Thymus (tissue), 11 donors: ENCODE results near the gene VPS9D1. TPM values are rescaled to one million over a fixed set of nuclear protein-coding genes. Genes with fewer than 3 reads are reported as not detected.
"Not testable (repeated sequence)": the region's sequence is repeated elsewhere in the genome, so short reads cannot be mapped to it uniquely, and the experiment has no call there.

Experiments used
- DNase-seq, 9 donors: peaks; one replicate each; pipeline ENCODE4 v3.0.0-alpha.2; 2013; ENCODE audit warnings: low spot score in 9 of 9, low read depth in 6 of 9, missing footprints in 1 of 9
- H3K27ac ChIP-seq, 2 donors: one replicate each; pipeline ENCODE4 v1.5.1; 2013; ENCODE audit warnings: control low read depth in 1 of 2, low read depth in 1 of 2, low read length in 1 of 2, mild to moderate bottlenecking in 1 of 2, moderate library complexity in 1 of 2
- H3K27me3 ChIP-seq, 2 donors: one replicate each; pipeline ENCODE4 v1.5.1; 2013; ENCODE audit warnings: low read length in 1 of 2; ENCODE audit not compliant: control insufficient read depth in 2 of 2, insufficient read depth in 1 of 2
- H3K36me3 ChIP-seq, 2 donors: one replicate each; pipeline ENCODE4 v1.5.1; 2013; ENCODE audit warnings: low read length in 1 of 2, mild to moderate bottlenecking in 1 of 2, moderate library complexity in 1 of 2; ENCODE audit not compliant: control insufficient read depth in 2 of 2, insufficient read depth in 2 of 2
- H3K4me1 ChIP-seq, 2 donors: one replicate each; pipeline ENCODE4 v1.5.1; 2013; ENCODE audit warnings: low read length in 2 of 2; ENCODE audit not compliant: control insufficient read depth in 2 of 2, insufficient read depth in 2 of 2
- H3K4me3 ChIP-seq, 2 donors: one replicate each; pipeline ENCODE4 v1.5.1; 2013; ENCODE audit warnings: low read length in 2 of 2, control low read depth in 1 of 2, mild to moderate bottlenecking in 1 of 2
- H3K9me3 ChIP-seq, 2 donors: one replicate each; pipeline ENCODE4 v1.5.1; 2013; ENCODE audit warnings: low read length in 1 of 2, mild to moderate bottlenecking in 1 of 2; ENCODE audit not compliant: control insufficient read depth in 2 of 2, insufficient read depth in 1 of 2
- WGBS: extraction: QIAGEN DNeasy Blood & Tissue Kit; methylation state at CpG from one replicate; pipeline ENCODE4 v1.1.7; 2013; 5-methylcytosine and 5-hydroxymethylcytosine counted together
- polyA plus RNA-seq: library from polyadenylated mRNA; stranded (reverse); fragments of 200-250 nt; gene quantifications from one replicate; pipeline ENCODE4 v1.2.3, GENCODE V29; 2013
- total RNA-seq: library from RNA; stranded (reverse); fragments of 120-200 nt; gene quantifications from one replicate; pipeline ENCODE4 v1.2.4, GENCODE V29; 2013
- donor health status: healthy.

Gene VPS9D1
- total and polyA plus RNA-seq, 2 donors, result 2.1 to 25.1 TPM

GRCh38 chr16:89707695-89708094, 13.0 kb downstream of the VPS9D1 start:
- WGBS, result 97% methylated on average over 9 of the region's 9 CpGs
- no peaks in the 10 kb centered on the region for H3K36me3 ChIP-seq
- H3K4me3 ChIP-seq, result no peak overlapping the region
- H3K27ac ChIP-seq, result no peak overlapping the region
- peaks cover 0 to 13% of the 10 kb centered on the region in 2 donors for H3K27me3 ChIP-seq
- no peak for DNase-seq
- no peaks in the 10 kb centered on the region for H3K9me3 ChIP-seq
- peaks cover 11 to 17% of the 10 kb centered on the region in 2 donors for H3K4me1 ChIP-seq

DNA sequence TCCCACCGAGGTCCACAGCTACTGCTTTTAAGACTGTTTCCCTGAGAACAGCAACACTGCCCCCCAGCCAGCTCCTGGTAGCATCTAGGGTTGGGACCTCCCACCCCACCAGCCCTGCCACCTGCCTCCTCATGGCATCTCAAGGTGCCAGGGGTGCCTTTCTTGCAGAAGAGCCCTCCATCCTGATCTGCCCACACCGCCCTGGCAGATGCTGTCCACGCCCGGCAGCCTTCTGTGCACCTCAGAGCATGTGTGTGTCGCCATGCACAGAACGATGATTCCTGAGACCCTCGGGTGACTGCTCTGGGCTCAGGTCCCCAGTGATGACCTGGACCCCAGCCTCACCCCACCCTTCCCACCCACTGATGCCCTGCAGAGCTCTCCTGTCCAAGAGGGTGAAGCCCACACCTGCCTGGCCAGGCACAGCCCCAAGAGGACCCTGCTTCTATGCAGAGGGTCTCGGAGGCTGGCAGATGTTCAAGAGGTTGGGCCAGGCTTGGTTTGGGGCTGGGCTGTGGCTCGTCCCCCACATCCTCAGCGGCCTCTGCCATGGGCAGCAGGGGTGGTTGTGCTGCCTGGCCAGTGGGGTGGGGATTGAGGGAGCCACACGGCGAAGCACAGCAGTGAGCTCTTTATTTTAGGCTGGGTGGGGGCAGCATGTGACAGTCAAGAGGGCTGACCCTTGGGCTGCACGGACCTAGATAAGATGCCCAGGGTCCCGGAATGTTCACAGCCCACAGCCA, 14.0 kb downstream of the VPS9D1 start:
- Histone ChIP-seq H3K4me3 (no peak overlapping the region), H3K27me3 (peaks cover 0 to 4% of the 10 kb centered on the region in 2 donors), H3K4me1 (peaks cover 5 to 13% of the 10 kb centered on the region in 2 donors), H3K9me3 (no peaks in the 10 kb centered on the region), H3K36me3 (no peaks in the 10 kb centered on the region), H3K27ac (no peak overlapping the region)
- no peak for DNase-seq
- 95% methylated on average over 14 of the region's 14 CpGs for WGBS

DNA sequence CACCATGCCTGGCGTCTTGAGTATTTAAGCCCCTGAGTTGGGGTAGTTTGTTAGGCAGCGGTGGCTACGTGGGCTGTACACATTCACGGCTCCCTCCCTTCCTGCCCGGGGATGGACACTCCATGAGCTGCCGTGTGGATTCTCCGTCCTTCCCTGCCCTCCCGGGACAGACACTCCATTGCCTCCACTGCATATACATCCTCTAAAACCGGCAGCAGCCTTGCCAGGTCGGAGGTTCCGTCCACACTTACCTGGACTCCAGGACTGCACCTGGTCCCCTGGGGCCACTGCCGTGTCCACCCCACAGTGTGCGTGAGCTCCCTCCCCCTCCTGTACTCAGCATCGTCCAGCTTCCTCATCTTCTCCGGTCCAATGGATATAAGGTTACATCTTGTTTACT, 15.7 kb downstream of the VPS9D1 start:
- H3K36me3 ChIP-seq, result no peaks in the 10 kb centered on the region
- no peak overlapping the region for H3K27ac ChIP-seq
- DNase-seq, result no peak
- peaks cover 14 to 21% of the 10 kb centered on the region in 2 donors for H3K4me1 ChIP-seq
- WGBS, result 90% methylated on average over 15 of the region's 15 CpGs
- no peaks in the 10 kb centered on the region for H3K9me3 ChIP-seq
- no peaks in the 10 kb centered on the region for H3K27me3 ChIP-seq
- no peak overlapping the region for H3K4me3 ChIP-seq

DNA sequence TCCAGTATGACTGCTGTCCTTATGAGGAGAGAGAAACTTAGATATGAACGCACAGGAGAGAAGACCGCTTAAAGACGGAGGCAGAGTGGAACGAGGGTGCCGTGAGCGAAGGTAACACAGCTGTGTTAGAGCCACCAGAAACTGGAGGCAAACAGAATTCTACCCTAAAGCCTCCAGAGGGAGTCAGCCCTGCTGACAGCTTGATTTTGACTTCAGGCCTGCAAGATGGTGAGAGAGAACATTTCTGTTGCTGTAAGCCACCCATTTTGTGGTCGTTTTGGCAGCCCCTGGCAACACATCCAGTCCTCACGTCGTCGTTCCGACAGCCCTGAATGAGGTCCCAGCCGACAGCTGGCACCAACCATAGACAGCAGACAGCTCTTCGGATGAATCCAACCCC, 16.4 kb downstream of the VPS9D1 start:
- H3K36me3 ChIP-seq, result no peaks in the 10 kb centered on the region
- H3K9me3 ChIP-seq, result no peaks in the 10 kb centered on the region
- 91% methylated on average over 13 of the region's 13 CpGs for WGBS
- H3K27me3 ChIP-seq, result no peaks in the 10 kb centered on the region
- H3K4me1 ChIP-seq, result peaks cover 19 to 26% of the 10 kb centered on the region in 2 donors
- no peak overlapping the region for H3K4me3 ChIP-seq
- DNase-seq, result no peak
- H3K27ac ChIP-seq, result no peak overlapping the region

DNA sequence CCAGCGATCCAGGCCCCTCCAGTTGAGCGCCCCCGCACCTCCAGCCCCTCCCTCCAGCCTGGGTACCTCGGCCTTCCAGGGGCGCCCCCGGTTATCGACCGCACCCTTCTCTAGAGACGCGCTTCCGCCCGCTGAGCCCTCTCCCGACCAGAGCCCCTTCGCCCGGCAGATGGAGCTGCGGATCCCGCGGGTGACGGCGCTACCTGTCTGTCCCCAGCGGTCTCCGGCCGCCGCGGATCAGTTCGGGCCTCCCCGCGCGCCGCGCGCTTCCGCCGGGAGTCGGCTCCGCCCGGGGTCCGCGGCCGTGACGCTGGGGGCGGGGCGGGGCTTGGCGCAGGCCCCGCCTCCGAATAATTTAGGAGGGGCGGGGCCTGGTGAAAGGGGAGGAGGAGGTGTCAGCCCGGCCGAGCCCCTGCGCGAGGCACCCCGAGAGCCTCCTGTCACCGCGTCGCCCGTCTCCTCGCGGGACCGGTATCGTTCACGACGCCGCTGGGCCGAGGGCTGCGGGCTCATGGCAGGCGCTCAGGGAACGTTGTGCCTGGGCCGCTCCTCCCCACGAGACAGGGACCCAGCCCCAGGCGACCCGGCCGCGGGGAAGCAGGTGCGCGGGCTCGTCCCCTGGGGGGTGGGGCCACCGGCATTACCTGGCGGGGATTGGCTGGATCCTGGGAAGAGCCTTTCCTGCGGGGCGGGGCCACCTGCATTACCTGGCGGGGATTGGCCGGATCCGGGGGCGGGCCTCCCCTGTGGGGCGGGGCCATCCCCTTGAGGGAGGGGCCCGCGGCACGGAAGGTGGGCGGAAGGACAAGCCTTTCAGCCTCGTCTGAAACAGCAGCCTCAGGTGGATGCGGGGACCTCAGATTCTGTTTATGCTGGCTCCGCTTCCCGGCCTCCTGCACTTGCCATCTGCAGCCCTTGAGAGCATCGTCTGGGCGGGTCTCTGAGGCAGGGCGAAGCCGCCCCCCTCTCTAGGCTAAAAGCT, 19.0 kb downstream of the VPS9D1 start, which contains the start of gene SPATA2L:
Gene SPATA2L (minus strand): TSS at position 281 of the 982 bp plus-strand sequence. CDS start 473 bp downstream, outside the sequence.
- no peaks in the 10 kb centered on the region for H3K9me3 ChIP-seq
- H3K27ac ChIP-seq, result peak within 1 kb of the TSS; percentile 89 to 93
- H3K4me3 ChIP-seq, result peak within 1 kb of the TSS; percentile 68 to 83
- H3K27me3 ChIP-seq, result no peaks in the 10 kb centered on the region
- DNase-seq, result peak; percentile 91 to 98 (median 96)
- peaks cover 3 to 12% of the 10 kb centered on the region in 2 donors for H3K36me3 ChIP-seq
- under 1% methylated on average over 97 of the region's 97 CpGs for whole genome bisulfite sequencing
- H3K4me1 ChIP-seq, result peaks cover 20 to 29% of the 10 kb centered on the region in 2 donors

DNA sequence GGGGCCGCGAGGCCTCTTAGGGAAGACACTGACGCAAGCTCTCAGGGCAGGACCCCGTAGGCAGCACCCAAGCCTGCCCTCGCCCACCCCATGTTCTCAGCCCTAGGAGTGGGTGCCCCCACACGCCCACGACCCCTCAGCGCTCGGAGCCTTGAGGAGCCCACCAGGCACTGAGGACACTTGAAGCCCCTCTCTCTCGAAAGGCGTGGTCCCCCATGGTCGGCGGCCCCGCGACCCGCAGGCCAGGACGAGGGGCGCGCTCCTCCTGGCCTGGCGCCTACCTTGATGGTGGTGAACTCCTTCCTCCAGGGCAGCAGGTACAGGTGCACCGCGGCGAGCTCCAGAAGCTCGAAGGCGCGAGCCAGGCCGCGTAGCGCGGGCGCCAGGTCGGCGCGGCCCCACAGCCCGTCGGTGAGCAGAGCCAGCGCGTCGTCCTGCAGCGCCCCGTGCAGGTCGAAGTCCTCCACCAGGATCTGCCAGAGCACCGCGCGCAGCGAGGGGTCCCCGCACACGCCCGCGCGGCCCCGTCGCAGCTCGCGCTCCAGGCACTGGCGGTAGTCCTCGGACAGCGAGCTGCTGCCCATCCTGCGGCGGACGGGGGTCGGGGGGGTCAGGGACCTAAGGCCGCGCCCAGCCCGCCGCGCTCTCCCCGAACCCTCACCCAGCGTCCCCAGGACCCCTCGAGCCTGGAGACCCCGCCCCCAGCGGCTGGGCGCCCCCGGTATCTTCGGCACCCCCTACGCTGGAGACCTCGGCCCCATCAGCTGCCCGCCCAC, 19.9 kb downstream of the VPS9D1 start:
- H3K36me3 ChIP-seq, result peaks cover 6 to 18% of the 10 kb centered on the region in 2 donors
- peaks cover 24 to 30% of the 10 kb centered on the region in 2 donors for H3K4me1 ChIP-seq
- peak overlapping the region; percentile 78 to 93 for H3K27ac ChIP-seq
- peak overlapping the region; percentile 68 to 83 for H3K4me3 ChIP-seq
- no peaks in the 10 kb centered on the region for H3K27me3 ChIP-seq
- peak in 5 of 9 donors; percentile 26 to 68 (median 53) for DNase-seq
- WGBS, result 3% methylated on average over 77 of the region's 78 CpGs
- no peaks in the 10 kb centered on the region for H3K9me3 ChIP-seq

DNA sequence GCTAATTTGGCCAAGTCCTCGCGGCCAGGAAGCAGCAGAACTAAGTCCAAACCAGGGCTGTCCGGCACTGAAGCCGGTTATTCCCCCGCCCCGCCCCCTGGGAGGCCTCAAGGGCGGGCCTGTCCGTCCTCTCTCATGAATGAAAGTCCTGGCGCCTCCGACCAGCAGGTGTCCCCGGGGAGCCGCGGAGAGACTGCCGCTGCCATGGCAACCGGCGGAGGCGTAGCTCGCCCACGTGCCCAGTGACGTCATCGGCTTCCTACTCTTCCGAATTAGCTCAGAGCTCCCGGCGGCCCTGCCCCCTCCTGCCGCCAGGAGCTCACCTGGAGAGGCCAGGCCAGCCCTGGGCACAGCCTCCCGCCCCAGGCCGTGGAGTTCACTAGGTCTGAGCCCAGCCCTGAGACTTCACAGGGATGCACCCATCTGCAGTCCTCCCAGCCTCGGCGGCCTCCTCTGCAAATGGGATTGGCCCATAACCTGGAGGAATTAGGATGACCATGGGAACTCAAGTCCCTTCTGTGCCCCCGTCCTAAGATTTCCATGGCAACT, 20.5 kb downstream of the VPS9D1 start:
- WGBS, result under 1% methylated on average over 30 of the region's 30 CpGs
- H3K27me3 ChIP-seq, result no peaks in the 10 kb centered on the region
- no peaks in the 10 kb centered on the region for H3K9me3 ChIP-seq
- peak overlapping the region; percentile 68 to 83 for H3K4me3 ChIP-seq
- peaks cover 24 to 30% of the 10 kb centered on the region in 2 donors for H3K4me1 ChIP-seq
- peak; percentile 82 to 96 (median 92) for DNase-seq
- H3K27ac ChIP-seq, result peak overlapping the region; percentile 57 to 93
- H3K36me3 ChIP-seq, result peaks cover 6 to 24% of the 10 kb centered on the region in 2 donors

GRCh38 chr16:89699629-89700099, 21.0 kb downstream of the VPS9D1 start:
- peaks cover 24 to 30% of the 10 kb centered on the region in 2 donors for H3K4me1 ChIP-seq
- H3K27ac ChIP-seq, H3K27me3 ChIP-seq, DNase-seq, H3K9me3 ChIP-seq, H3K4me3 ChIP-seq: not testable (repeated sequence)
- peaks cover 9 to 25% of the 10 kb centered on the region in 2 donors for H3K36me3 ChIP-seq
- WGBS, result 80% methylated on average over 18 of the region's 18 CpGs
